Lower lobe of right lung (tissue), 2 donors: Measurements from ENCODE around the gene FGFR2. TPM values are rescaled to one million over a fixed set of nuclear protein-coding genes. Genes with fewer than 3 reads are reported as not detected.

Source experiments
- ATAC-seq, 2 donors: fragments of 200-7000 bp; cut with Tn5 transposase; one replicate each; pipeline ENCODE4 v1.9.1; 2020 to 2022; ENCODE audit warnings: mild to moderate bottlenecking in 2 of 2, moderate library complexity in 2 of 2
- DNase-seq: peaks from one replicate; pipeline ENCODE4 v3.0.0-alpha.2; 2020
- H3K27ac ChIP-seq: fragments of 200-600 bp; one replicate; pipeline ENCODE4 v1.8.0; 2022
- H3K27me3 ChIP-seq: fragments of 200-600 bp; one replicate; pipeline ENCODE4 v1.8.0; 2022; ENCODE audit warnings: low read depth
- H3K36me3 ChIP-seq: fragments of 200-600 bp; one replicate; pipeline ENCODE4 v1.8.0; 2022; ENCODE audit warnings: mild to moderate bottlenecking
- H3K4me1 ChIP-seq: fragments of 200-600 bp; one replicate; pipeline ENCODE4 v1.8.0; 2022
- H3K4me3 ChIP-seq: fragments of 200-600 bp; one replicate; pipeline ENCODE4 v1.8.0; 2022; ENCODE audit warnings: mild to moderate bottlenecking
- H3K9me3 ChIP-seq: fragments of 200-600 bp; one replicate; pipeline ENCODE4 v1.8.0; 2022
- intact Hi-C: fragments of 100-400 bp; cut with DNase I; formaldehyde crosslinking; loops from one replicate; pipeline ENCODE4 v1.11.0; 2022
- total RNA-seq: library from RNA; stranded (reverse); fragmentation: NEBNext Ultra II Directional; extraction: Animal tissue kit (Norgen Biotek cat#: 25700); gene quantifications from one replicate; pipeline ENCODE4 v1.2.1, GENCODE V29; 2021
- TF ChIP-seq, protein P1 (sequence below): fragments of 200-600 bp; IDR thresholded peaks from one replicate; pipeline ENCODE4 v1.8.0; 2022; ENCODE audit warnings: antibody characterized with exemption, mild to moderate bottlenecking
- donor health status: DM: no; HTN: yes; CAD: no; lungs with severe emphysema.

The FGFR2 gene
- total RNA-seq, 1 donor from 2014 or later: 59.2 TPM

DNA sequence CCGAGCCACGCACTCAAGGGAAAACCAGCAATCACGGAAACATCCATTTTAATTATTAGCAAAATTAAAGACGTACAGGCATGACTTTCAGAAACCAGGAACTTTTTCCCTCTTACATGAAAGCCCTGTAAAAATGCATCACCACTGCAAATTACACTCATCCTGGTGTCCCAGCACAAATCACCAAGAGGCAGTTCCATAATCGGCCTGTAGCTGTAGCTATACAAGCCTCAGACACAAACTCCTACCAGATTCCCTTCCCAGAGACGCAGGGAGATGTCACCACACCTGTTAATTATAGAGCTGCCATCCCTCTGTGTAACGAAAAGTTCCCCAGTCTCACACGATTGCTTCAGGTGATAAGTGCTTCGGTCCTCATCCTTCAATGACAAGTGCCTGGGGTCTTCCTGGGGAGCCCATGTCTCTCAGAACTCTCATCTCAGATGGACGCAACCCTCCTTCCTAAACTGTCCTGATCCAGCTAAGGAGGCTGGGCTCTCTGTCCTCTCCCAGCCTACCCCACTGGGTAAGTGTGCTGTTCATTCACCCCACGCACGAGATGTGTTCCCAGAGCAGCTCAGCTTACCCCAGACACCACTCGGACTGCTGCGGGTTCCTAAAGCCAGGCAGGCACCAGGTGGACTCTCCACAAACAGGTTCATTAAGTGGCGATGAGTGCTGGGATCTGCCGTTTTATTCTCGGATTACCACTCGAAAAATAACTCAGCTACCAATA, 5.9 kb downstream of the FGFR2 start:
- H3K4me1 ChIP-seq: peaks cover 5% of the 10 kb centered on the region
- no peak overlapping the region for H3K4me3 ChIP-seq
- no peaks in the 10 kb centered on the region for H3K36me3 ChIP-seq
- TF ChIP-seq, protein P1, sequence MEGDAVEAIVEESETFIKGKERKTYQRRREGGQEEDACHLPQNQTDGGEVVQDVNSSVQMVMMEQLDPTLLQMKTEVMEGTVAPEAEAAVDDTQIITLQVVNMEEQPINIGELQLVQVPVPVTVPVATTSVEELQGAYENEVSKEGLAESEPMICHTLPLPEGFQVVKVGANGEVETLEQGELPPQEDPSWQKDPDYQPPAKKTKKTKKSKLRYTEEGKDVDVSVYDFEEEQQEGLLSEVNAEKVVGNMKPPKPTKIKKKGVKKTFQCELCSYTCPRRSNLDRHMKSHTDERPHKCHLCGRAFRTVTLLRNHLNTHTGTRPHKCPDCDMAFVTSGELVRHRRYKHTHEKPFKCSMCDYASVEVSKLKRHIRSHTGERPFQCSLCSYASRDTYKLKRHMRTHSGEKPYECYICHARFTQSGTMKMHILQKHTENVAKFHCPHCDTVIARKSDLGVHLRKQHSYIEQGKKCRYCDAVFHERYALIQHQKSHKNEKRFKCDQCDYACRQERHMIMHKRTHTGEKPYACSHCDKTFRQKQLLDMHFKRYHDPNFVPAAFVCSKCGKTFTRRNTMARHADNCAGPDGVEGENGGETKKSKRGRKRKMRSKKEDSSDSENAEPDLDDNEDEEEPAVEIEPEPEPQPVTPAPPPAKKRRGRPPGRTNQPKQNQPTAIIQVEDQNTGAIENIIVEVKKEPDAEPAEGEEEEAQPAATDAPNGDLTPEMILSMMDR: no peak
- intact Hi-C loops: no loop called here
- DNase-seq: no peak
- no peak for ATAC-seq
- H3K27ac ChIP-seq: no peak overlapping the region
- no peaks in the 10 kb centered on the region for H3K9me3 ChIP-seq
- H3K27me3 ChIP-seq: peaks cover 20% of the 10 kb centered on the region

DNA sequence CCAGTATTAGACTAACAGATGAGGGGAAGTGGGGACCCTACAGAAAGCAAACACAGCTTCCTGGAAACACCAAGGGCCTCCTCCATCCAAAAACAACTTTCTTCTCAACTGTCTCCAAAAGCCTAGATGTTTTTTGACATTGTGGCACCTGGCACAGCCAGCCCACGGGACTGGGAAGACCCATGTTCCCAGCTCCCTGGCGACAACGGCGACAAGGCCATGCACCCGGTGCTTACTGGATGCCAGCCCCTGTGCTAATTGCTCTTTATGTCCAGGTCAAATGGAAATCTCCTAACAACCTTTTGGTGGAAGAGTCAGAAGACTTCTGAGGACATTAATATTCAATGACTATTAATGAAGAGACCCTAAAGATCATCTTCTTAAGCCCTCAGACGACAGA, 7.1 kb downstream of the FGFR2 start:
- H3K27me3 ChIP-seq: peaks cover 8% of the 10 kb centered on the region
- H3K9me3 ChIP-seq: no peaks in the 10 kb centered on the region
- DNase-seq (no peak), ATAC-seq (no peak)
- TF ChIP-seq, protein P1: no peak
- no peak overlapping the region for H3K4me3 ChIP-seq
- H3K27ac ChIP-seq: no peak overlapping the region
- intact Hi-C loops: no loop called here
- H3K4me1 ChIP-seq: no peaks in the 10 kb centered on the region
- H3K36me3 ChIP-seq: no peaks in the 10 kb centered on the region

DNA sequence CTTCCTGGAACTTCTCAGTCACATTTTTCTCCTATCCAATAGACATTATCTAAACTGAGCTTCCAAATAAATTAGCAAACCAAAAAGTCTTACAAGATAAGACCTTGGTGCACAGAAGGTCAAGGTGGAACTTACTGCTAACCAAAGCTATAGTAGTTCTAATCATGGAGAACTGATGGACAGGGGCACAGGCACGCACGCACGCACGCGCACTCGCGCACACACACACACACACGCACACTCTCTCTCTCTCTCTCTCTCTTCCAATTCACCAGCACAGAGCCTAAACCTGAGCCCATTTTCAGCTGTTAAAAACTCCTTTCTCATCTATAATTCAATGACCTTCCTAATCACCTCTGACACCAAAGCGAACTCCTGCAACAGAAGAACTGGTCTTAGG, 7.5 kb downstream of the FGFR2 start:
- intact Hi-C loops: no loop called here

DNA sequence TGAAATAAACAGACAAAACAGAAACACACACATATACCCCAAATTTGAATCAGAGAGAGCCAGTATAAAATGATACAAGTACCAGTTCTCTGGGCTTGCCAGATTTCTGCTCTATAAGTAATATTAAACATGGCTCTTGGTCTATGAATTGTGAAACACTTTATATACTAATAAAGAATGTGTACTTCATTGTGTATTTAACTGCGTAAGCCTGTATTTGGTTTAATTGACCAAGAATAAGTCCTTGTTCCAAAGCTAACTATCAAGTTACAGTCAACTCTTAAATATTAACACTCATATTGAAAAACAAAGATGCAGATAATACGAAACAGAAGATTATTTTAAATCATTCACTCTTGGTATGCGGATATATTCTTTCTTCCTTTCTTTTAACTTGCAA, 8.7 kb downstream of the FGFR2 start:
- DNase-seq (no peak), ATAC-seq (no peak)
- intact Hi-C loops: no loop called here
- no peak overlapping the region for H3K4me3 ChIP-seq
- TF ChIP-seq, protein P1: no peak
- no peak overlapping the region for H3K27ac ChIP-seq
- no peaks in the 10 kb centered on the region for H3K9me3 ChIP-seq
- no peaks in the 10 kb centered on the region for H3K27me3 ChIP-seq
- no peaks in the 10 kb centered on the region for H3K36me3 ChIP-seq
- no peaks in the 10 kb centered on the region for H3K4me1 ChIP-seq

More for the DNA sequence above, 7.5 kb downstream of the FGFR2 start:
- DNase-seq (no peak), ATAC-seq (no peak)
- Histone ChIP-seq H3K36me3 (no peaks in the 10 kb centered on the region), H3K27me3 (peaks cover 4% of the 10 kb centered on the region), H3K4me3 (no peak overlapping the region), H3K4me1 (no peaks in the 10 kb centered on the region), H3K9me3 (no peaks in the 10 kb centered on the region), H3K27ac (no peak overlapping the region)
- TF ChIP-seq, protein P1: no peak

DNA sequence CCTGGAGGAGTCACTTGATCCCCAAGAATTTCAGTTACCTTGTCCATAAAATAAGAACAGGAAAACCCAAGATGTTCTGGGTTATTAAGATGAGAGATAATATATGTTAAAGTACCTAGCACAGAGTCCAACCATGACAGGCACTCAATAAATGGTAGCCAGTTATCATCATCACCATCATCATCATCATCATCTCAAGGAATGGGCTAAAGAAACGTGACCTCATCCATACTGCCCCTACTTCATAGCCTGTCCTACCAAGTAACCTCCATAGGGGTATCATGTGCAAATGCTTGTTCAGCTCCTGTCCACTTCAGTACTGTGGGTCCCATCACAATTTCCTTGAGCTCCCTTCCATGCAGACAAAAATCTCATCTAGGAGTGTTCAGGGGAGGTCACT, 14.4 kb downstream of the FGFR2 start:
- no peaks in the 10 kb centered on the region for H3K36me3 ChIP-seq
- no peak for DNase-seq
- TF ChIP-seq, protein P1: no peak
- intact Hi-C loops: no loop called here
- H3K27me3 ChIP-seq: no peaks in the 10 kb centered on the region
- peaks cover 16% of the 10 kb centered on the region for H3K4me1 ChIP-seq
- no peaks in the 10 kb centered on the region for H3K9me3 ChIP-seq
- H3K4me3 ChIP-seq: no peak overlapping the region
- H3K27ac ChIP-seq: no peak overlapping the region
- no peak for ATAC-seq
